Fibroblast of skin of left quadriceps (primary cell): Measurements from ENCODE around the gene CUL3.

Experiments
- DNase-seq, 2 experiments: peaks; one replicate each; pipeline ENCODE4 v3.0.0-alpha.2; 2013; ENCODE audit warnings: low read depth in 2 of 2

Gene CUL3

DNA sequence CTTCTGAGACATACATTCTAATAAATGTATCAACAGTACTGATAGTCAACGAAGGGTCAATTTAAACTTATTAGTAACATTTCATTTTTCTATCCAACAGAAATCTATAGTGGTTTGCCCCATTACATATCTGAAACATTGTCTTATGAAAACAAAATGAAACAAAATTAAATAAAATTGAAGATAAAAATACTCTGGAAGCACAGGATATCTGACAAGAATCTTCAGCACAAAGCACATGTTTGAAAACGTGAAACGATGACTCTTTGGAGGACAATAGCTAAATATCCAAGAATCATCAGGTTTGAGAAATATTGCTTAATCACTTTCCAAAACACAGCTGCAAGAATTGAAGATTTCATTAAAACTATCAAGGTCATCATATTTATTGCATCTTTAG lies 112.3 kb downstream of the CUL3 start:
- no peak for DNase-seq

DNA sequence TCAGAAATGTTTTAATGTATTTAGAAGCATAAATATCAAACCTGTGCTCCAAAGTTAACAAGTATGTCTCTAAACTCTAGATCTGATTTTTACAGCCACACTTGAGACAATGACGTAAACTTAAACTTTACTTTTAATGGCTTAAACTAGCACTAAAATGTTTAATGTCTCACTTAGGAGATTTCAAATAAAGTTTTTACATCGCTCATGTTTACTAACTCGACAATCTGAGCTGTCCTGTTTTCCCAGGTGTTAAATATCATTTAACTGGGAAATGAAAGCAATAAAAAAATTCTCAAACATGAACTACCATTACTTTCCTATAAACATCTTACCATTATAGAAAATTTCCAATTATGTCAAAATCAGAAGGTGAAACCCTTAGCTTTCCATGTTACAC lies 113.0 kb downstream of the CUL3 start:
- DNase-seq, result no peak

DNA sequence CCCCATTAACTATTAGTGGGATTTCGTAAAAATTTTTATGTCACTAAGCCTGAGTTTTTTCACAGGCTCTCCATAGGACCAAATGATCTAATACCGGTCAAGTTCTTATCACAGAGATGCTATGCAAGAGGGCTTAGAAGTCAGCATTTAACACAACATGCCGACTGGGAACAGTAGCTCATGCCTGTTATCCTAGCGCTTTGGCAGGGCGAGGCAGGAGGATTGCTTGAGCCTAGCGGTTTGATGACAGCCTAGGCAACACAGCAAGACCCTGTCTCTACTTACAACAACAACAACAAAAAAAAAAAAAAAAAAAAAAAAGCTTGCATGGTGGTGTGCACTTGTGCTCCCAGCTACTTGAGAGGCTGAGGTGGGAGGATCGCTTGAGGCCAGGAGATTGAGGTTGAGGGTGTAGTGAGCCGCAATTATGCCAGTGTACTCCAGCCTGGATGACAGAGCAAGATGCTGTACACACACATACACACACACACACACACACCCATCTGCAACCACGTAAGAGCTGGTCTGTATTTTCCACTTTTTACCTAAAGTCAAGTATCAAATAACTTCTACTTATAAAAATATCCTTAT lies 115.7 kb downstream of the CUL3 start:
- no peak for DNase-seq

DNA sequence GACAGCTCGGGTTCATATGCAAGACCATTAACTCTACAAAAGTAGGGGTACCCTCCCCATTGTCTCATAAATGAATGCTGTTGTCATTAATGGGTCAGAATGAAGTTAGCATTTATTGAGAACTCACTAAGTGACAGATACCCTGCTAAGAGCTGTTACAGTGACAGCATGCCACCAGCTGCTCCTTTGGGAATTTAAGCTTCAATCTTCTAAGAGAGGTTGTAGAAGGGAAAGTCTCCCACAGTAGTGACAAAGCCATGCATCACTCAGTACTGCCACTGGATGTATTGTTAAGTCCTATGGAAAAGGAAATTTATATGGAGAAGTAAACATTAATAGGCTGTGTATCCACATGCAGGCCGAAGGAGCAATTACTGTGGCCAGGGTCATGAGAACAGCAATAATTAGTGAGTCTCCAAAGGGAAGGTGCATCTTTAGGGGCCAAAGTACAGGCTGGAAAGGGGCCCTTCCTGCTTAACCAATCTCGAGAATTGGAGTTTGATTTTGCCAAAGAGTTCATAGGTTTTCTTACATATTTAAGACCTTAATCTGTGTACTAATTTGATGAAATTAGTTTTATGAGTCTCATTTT lies 118.8 kb downstream of the CUL3 start:
- no peak for DNase-seq

DNA sequence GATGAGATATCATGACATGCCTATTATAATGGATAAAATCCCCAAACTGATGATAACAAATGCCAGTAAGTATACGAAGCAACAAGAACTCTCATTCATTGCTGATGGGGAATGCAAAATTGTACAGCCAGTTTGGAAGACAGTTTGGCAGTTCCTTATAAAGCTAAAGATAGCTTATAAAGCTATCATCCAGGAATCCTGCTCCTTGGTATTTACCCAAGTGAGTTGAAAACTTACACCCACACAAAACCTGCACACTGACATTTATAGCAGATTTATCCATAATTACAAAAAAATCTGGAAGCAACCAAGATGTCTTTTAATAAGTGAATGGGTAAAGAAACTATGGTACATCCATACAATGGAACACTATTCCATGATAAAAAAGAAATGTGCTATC lies 123.8 kb downstream of the CUL3 start:
- no peak for DNase-seq

DNA sequence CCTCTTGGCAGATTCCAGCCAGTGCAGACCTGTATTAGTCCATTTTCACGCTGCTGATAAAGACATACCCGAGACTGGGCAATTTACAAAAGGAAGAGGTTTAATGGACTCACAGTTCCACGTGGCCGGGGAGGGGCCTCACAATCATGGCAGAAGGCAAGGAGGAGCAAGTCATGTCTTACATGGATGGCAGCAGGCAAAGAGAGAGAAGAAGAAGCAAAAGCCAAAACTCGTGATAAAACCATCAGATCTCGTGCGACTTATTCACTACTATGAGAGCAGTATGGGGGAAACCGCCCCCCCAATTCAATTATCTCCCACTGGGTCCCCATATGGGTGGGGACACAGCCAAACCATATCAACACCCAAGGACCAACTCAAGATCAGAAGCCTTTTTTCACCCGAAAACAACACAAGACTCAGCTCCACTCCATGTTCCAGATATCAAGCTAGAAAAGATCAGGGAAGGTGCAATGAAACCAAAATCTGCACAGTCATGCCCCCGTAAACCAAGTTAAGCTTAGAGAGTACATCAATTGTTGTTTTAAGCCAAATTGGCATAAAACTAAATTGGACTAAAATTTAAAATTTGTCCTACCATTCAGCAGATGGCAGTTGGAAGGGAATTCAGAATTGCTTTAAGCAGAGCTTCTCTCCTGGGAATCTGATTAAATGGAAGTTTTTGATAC lies 127.6 kb downstream of the CUL3 start:
- no peak for DNase-seq

DNA sequence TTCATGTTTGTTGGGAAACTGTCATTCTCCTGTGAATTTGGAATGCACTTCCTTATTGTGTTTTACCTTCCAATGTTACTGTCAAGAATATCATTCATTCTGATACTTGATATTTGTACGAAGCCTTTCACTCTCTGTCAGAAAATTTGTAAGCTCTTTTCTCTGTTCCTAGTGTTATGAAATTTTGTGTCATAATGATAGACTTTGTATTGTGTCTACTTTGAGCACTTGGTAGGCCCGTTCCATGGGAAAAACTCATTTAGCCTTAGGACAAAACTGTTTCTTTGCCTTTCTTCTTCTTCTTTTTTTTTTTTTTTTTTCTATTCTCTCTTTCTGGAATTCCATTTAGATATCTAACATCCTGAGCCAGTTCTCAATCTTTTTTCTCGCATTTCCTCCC lies 131.3 kb downstream of the CUL3 start:
- no peak for DNase-seq

DNA sequence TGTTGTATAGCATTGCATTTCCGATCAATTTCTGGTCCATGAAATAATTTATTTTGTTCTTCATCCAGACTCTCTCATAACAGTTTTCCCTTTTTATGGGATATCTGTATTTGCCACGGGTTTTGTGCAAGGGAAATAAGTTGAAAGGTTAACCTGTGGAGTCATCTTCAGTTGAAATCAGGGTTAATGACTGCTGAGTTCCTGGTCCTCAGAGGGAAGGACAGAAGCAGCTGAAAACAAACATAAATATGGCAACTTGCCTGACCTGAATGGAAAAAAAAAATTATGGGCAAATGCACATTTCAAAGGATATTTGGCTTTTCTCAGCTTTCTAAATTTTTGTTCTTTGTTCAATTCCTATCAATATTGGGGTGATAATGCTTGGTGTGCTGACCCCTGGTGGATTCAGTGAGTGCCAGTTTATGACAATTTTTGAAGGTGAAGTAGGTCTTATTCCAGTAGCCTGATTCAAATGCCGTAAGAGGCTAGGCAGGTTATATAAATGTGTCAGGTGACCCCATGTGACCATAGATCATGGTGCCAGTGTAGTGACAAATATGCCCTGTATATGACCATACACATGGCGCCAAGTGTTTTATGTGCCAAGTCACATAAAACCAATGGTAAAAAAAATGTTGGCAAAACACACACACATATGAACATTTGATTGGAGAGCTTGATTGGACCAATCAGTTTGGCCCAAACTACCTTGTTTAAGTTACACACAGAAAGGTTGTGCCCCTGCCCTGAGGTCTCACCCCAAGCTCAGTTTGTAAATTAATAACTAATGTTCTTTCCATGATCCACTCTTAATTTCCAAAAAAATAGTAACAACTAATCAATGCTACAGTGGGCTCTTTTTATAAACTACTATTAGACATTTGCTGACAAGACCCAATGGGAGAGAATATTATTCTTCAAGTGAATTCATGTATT lies 135.7 kb downstream of the CUL3 start:
- DNase-seq, result no peak

DNA sequence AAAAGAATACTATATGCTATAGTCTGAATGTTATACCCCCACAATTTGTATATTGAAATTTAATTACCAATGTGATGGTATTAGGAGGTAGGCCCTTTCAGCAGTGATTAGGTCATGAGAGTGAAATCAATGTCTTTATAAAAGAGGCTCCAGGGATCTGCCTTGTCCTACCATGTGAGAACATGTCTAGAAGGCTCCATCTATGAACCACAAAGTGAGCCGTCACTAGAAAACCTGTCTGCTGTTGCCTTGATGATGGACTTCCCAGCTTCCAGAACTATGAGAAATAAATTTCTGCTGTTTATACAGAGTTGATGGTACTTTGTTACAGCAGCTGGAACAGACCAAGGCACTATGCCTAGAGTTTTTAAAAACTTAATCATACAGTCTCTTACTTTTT lies 136.9 kb downstream of the CUL3 start:
- DNase-seq, result no peak

DNA sequence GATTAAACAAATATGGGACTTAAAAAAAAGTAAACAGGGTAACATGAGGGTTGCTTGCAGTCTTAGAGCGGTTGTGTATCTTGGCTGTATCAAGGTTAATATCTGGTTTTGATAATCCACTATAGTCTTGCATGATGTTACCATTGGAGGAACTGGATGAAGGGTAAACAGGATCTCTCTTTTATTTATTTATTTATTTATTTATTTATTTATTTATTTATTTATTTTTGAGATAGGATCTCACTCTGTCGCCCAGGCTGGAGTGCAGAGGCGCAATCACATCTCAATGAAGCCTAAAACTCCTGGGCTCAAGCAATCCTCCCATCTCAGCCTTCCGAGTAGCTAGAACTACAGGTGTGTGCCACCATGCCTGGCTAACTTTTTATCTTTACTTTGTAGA lies 140.4 kb downstream of the CUL3 start:
- DNase-seq, result no peak

DNA sequence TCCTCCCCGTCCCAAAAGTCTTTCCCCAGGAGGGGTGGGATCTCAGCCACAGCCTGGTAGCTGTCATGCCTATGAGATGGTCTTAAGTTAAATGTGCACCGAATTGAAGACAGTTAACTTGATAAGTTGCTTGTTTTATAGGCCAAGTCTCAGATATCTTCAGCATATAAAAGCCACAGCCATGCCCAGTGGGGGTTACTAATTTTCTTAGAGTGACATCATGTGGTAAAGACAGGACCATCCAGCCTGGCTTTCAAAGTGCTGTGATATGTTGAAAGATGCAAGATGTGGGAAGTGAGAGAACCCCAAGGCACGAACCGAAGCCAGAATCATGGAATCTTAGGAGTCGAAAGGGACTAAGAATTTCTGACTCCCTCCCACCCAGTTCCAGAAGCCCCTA lies 141.1 kb downstream of the CUL3 start:
- peak; percentile 29 to 41 for DNase-seq

DNA sequence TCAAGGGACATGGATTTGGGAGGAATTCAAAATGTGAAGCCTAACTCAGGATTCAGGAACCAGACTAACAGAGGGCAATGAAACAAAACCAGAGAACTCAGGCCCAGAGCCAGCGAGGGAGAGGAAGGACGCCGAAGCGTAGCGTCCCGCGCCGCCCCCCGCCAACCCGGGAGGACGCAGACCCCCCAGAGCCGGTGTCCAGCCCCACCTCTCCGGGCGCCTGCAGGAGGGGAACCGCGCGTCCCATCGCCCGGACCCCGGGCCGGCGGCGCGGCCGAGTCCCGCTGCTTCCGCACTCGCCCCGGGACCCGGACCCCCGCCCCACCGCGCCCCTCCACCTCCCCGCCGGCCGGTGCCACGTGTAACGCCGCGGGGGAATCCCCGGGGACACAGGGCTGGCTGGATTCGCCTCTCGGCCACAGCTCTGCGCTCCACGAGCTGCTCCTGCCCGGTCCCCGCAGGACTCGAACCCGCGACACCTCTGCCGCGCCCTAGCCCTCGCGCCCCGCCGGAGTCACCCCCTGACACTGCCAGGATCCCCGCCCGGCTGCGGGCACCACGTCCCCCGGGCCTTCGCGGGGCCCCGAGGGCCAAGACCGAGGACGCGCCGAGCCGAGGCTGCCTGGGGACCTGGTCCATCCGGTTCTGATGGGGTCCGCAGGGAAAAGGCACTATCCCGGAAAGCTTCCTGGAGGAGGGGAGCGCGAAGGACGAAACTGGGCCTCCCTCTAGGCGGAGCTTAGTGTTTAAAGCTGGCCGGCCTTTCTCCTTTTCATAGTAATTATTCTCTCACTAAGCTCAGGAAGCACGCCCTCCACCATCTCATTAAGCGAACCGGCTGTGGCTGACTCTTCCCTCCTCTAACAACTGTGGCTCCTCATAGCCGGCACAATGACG lies 142.8 kb downstream of the CUL3 start:
- DNase-seq, result no peak

DNA sequence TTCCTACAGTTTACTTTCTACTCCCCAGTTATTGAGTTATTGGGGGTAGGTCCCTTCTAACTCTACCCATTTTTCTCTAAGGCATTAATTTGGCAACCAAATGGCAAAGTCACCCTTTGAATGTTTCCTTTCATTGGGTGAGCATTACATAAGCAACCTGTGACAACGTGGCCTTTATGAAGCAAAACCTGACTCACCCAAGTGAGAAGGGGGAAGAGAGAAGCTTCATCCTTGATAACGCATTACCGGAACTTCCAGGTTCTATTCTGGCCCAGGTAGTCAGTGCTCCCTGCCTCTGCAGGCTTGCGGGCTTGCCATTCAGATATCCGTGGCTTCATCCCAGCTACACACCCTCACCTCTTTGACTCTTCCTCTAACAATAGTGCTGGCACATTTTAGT lies 144.2 kb downstream of the CUL3 start:
- DNase-seq, result no peak

DNA sequence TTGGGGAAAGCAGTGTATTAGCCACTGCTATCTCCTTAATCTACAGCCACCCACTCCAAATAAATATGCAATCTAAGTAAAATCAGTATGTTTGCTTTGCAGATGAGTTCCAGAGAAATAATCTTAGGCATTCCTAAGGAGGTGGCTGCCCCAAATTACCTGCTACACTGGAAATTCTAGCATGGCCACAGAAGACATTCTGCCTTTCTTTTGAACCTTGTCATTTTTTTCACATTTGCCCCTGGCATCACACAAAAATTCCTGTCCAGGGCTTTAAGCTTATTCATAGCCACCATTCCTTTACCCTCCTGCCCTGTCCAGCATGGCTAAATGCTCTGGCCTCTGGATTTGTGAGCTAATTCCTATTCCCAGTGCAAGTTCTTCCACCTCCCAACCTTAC lies 146.4 kb downstream of the CUL3 start:
- DNase-seq, result no peak

DNA sequence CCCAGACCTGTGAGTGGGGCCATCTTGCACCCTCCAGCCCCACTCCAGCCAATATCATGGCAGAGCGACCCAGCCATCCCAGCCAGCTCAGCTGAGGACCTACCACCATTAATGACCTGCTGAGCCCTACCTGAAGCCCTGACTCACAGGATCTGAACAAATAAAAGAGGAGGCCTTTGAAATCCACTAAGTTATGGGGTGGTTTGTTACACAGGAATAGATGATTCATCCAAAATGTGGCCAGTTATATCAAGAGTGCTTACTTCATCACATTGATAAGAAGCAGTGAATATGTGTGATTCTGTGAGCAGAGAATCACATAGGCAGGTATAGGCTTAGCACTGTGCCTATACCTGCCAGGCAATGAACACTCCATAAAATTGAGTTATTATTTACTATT lies 148.5 kb downstream of the CUL3 start:
- no peak for DNase-seq

DNA sequence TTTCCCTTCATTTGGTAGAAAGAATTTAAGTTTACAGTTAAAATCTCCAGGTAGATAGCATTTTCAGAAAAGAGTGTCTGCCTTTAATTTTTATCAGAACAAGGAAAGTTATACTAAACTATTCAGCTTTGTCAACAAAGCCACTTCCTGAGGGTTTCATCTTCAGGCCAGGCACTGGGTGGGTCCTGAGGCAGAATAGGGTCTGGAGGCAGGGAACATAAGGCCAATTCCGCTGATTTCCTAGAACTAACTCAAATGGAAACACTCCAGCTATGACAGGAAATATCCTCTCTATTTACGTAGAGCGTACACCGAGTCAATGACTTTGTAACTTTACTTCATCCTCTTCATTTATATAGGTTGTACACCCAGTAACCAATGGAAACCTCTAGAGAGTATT lies 150.5 kb downstream of the CUL3 start:
- no peak for DNase-seq

DNA sequence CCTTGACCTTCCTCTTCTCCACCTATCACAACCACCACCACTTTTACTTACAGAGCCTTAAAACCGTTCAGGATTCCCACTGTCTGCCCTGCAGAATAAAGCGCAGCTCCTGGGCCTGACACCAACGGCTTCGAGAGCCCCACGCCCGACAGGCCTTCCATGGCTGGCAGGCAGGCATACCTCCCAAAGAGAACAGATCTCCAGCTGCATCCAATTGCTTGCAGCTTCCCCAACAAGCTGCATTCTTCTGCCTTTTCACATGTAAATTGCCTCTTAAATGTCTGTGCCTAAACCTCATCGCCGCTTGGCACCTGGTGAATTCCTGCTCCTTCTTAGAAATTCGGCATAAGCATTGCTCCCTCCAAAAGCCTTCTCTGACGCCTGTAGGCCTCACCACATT lies 151.7 kb downstream of the CUL3 start:
- DNase-seq, result no peak

DNA sequence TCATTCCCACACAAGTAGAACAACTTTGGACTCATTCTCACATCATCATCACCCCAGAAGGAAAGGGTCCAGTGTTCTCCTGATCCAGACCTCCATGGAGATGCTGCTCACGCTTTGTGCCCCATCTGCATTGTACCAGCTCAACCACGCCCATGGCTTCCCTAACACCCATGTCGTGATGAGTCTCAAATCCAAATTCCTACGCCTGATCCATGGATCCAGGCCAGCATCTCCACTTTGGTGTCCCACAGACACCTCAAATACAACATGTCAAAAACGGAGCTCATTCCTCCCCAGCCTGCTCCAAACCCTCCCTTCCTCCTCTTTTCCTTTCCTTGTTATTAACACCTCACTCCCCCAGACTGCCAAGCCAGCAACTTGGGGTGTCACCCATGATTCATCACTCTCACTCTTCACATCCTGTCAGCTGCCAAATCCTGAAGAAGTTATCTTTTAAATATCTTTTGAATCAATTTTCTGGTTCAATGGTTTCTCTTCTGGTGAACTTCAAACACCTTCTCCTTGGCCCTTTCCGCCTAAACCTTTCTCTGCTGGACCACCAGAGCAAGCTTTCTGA lies 153.1 kb downstream of the CUL3 start:
- no peak for DNase-seq

DNA sequence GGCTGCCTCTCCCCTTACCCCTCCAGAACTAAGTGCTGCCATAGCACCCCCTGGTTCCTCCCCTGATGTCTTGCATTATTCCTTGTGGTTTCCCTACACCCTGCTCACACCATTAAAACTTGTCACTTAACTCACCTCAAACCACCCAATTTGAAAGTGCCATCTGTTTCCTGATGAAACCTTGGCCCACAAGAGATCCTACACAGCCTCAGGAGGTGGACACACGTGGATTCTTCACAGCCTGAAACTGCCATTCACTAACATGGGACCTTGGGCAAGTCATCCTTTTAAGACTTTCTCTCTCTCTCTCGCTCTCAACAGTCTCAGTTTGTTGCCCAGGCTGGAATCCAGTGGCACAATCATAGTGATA lies 155.7 kb downstream of the CUL3 start:
- no peak for DNase-seq

DNA sequence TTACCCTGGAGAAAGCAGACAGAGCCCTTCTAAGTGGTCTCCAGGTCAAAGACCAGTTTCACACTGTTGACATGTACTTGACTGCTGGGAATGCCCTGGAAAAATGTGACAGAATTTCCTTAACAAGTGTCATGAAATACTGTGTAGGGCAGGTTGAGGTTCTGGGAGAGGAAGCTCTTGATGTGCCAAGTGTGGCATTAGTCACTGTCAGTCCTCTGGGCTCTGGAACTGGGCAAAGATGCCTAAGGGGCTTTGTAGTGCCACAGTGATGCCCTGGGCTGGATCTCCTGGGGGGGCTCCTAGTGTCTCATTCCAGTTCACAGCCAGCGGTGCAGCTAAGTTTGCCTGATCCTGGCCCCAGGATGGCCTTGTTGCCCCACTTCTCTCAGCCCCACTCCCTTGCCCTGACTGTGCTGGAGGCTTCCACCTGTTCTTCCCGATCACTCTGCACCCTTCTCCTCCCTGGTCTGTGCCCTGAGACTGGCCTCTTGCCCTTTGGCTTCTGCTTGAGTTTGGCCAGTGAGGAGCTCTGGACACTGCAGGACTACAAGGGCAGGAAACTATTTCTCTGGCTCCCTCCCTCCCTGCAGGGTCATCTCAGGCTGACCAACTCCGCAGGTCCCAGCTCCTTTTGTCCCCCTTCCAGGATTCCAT lies 156.2 kb downstream of the CUL3 start:
- no peak for DNase-seq

DNA sequence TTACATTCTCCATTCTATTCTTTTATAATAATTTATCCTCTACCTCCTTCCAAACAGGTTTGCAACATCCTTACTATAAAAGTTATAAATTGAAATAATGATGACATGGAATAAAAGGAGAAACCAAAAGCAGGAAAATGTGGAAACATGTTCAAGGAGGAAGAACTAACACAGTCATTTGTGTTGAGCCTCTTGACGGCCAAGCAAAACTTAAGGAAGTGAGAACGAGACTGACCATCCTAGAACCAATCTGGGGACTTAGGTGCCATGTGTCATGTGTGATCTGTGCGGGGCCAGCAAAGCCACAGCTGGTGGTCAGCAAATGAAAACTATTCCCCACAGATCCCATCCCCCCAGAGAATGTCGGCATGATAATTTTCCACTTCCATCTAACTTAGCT lies 157.7 kb downstream of the CUL3 start:
- DNase-seq, result no peak
